ENCODE measurements around the gene ITGB1BP2.
A peak's percentile ranks its signal among the peaks of the same experiment; 100 is the strongest.
"Not testable (repeated sequence)": the region's sequence is repeated elsewhere in the genome, so short reads cannot be mapped to it uniquely, and the experiment has no call there.

Gene ITGB1BP2

GRCh38 chrX:71269801-71270395, 31.7 kb upstream of the ITGB1BP2 start:
- no peak for TF ChIP-seq CTCF (IDR thresholded peaks at IDR 0.05; ENCODE audit: low read depth, low read length, missing control alignments)
- DNase-seq (ENCODE audit: extremely low read depth, low read depth) = no peak
- H3K4me3 ChIP-seq (replicated peaks; ENCODE audit: low read depth, low read length) = no peak overlapping the region

DNA sequence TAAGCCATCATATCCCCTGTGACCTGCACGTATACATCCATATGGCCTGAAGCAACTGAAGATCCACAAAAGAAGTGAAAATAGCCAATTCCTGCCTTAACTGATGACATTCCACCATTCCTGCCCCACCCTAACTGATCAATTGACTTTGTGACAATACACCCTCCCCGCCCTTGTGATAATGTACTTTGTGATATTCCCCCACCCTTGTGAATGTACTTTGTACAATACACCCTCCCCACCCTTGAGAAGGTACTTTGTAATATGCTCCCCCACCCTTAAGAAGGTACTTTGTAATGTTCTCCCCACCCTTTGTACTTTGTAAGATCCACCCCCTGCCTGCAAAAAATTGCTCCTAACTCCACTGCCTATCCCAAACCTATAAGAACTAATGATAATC, 29.2 kb upstream of the ITGB1BP2 start:
- not testable (repeated sequence) for H3K4me3 ChIP-seq (replicated peaks; ENCODE audit: low read depth, low read length); DNase-seq (ENCODE audit: extremely low read depth, low read depth)

GRCh38 chrX:71281300-71281699, 20.2 kb upstream of the ITGB1BP2 start:
- not testable (repeated sequence) for DNase-seq (ENCODE audit: extremely low read depth, low read depth); H3K4me3 ChIP-seq (replicated peaks; ENCODE audit: low read depth, low read length)

GRCh38 chrX:71282514-71283402, 18.8 kb upstream of the ITGB1BP2 start:
- TF ChIP-seq CTCF (IDR thresholded peaks at IDR 0.05; ENCODE audit: low read depth, low read length, missing control alignments) = no peak
- H3K4me3 ChIP-seq (replicated peaks; ENCODE audit: low read depth, low read length) = peak overlapping the region; percentile 34
- DNase-seq (ENCODE audit: extremely low read depth, low read depth) = peak; percentile 17

GRCh38 chrX:71283403-71284143, 18.0 kb upstream of the ITGB1BP2 start, which contains the start of gene NONO:
TSS of gene NONO (plus strand) at chrX:71283635. CDS start at chrX:71290638, 7,003 bp downstream.
- peak within 1 kb of the TSS; percentile 75 for H3K4me3 ChIP-seq (replicated peaks; ENCODE audit: low read depth, low read length)
- DNase-seq (ENCODE audit: extremely low read depth, low read depth) = peak; percentile 97
- TF ChIP-seq CTCF (IDR thresholded peaks at IDR 0.05; ENCODE audit: low read depth, low read length, missing control alignments) = no peak

GRCh38 chrX:71285929-71286328, 15.6 kb upstream of the ITGB1BP2 start:
- peak overlapping the region; percentile 75 for H3K4me3 ChIP-seq (replicated peaks; ENCODE audit: low read depth, low read length)
- TF ChIP-seq CTCF (IDR thresholded peaks at IDR 0.05; ENCODE audit: low read depth, low read length, missing control alignments) = no peak
- DNase-seq (ENCODE audit: extremely low read depth, low read depth) = no peak

- no peak for TF ChIP-seq CTCF (IDR thresholded peaks at IDR 0.05; ENCODE audit: low read depth, low read length, missing control alignments)
- DNase-seq (ENCODE audit: extremely low read depth, low read depth) = no peak
- H3K4me3 ChIP-seq (replicated peaks; ENCODE audit: low read depth, low read length) = no peak overlapping the region
These were observed 10.2 kb upstream of the ITGB1BP2 start for GRCh38 chrX:71291381-71291780.

All from HFF-Myc (cell line).